Parathyroid adenoma (tissue), 2 donors: ENCODE data around the gene LONRF3.

Source experiments
- H2AFZ ChIP-seq: fragments of 300-600 bp; sonication (generic); one replicate; pipeline ENCODE4 v1.7.0; 2017; ENCODE audit warnings: antibody characterized with exemption, mild to moderate bottlenecking
- H3K27ac ChIP-seq: fragments of 300-600 bp; sonication (generic); one replicate; pipeline ENCODE4 v1.7.0; 2017
- H3K27me3 ChIP-seq: fragments of 300-600 bp; sonication (generic); one replicate; pipeline ENCODE4 v1.7.0; 2017; ENCODE audit warnings: low read length; ENCODE audit not compliant: control insufficient read depth, insufficient read depth
- H3K36me3 ChIP-seq: fragments of 300-600 bp; sonication (generic); one replicate; pipeline ENCODE4 v1.7.0; 2017; ENCODE audit warnings: low read length; ENCODE audit not compliant: control insufficient read depth, insufficient read depth
- H3K4me1 ChIP-seq: fragments of 300-600 bp; sonication (generic); one replicate; pipeline ENCODE4 v1.7.0; 2017; ENCODE audit warnings: control low read depth
- H3K4me2 ChIP-seq: fragments of 300-600 bp; sonication (generic); one replicate; pipeline ENCODE4 v1.7.0; 2017; ENCODE audit warnings: low read length
- H3K4me3 ChIP-seq: fragments of 300-600 bp; sonication (generic); one replicate; pipeline ENCODE4 v1.7.0; 2017; ENCODE audit warnings: low read depth, low read length
- H3K79me2 ChIP-seq: fragments of 300-600 bp; sonication (generic); one replicate; pipeline ENCODE4 v1.7.0; 2017; ENCODE audit warnings: control low read depth
- H3K9ac ChIP-seq: fragments of 300-600 bp; sonication (generic); one replicate; pipeline ENCODE4 v1.7.0; 2017; ENCODE audit warnings: mild to moderate bottlenecking
- H3K9me3 ChIP-seq: fragments of 300-600 bp; sonication (generic); one replicate; pipeline ENCODE4 v1.7.0; 2017; ENCODE audit warnings: low read length; ENCODE audit not compliant: control insufficient read depth
- CTCF ChIP-seq: fragments of 300-600 bp; sonication (generic); IDR thresholded peaks from one replicate; pipeline ENCODE4 v1.7.0; 2017; ENCODE audit warnings: antibody characterized with exemption, mild to moderate bottlenecking
- donor health status: primary hyperparathyroidism.

Gene LONRF3

GRCh38 chrX:118965395-118965794 is 9.0 kb upstream of the LONRF3 start:
- Histone ChIP-seq H3K9me3 (no peaks in the 10 kb centered on the region), H3K36me3 (no peaks in the 10 kb centered on the region), H3K27ac (no peak overlapping the region), H3K27me3 (no peaks in the 10 kb centered on the region), H3K9ac (no peak overlapping the region), H2AFZ (no peak overlapping the region), H3K4me2 (no peak overlapping the region), H3K4me3 (no peak overlapping the region), H3K79me2 (no peaks in the 10 kb centered on the region), H3K4me1 (no peaks in the 10 kb centered on the region)
- no peak for TF ChIP-seq CTCF

GRCh38 chrX:118968031-118968430 is 6.4 kb upstream of the LONRF3 start:
- H3K36me3 ChIP-seq, result no peaks in the 10 kb centered on the region
- H3K4me1 ChIP-seq, result no peaks in the 10 kb centered on the region
- no peak overlapping the region for H3K4me3 ChIP-seq
- H3K27me3 ChIP-seq, result no peaks in the 10 kb centered on the region
- no peak overlapping the region for H2AFZ ChIP-seq
- H3K9me3 ChIP-seq, result no peaks in the 10 kb centered on the region
- no peak overlapping the region for H3K27ac ChIP-seq
- H3K4me2 ChIP-seq, result no peak overlapping the region
- no peaks in the 10 kb centered on the region for H3K79me2 ChIP-seq
- no peak overlapping the region for H3K9ac ChIP-seq
- TF ChIP-seq CTCF, result no peak

GRCh38 chrX:118971552-118971951 is 2.9 kb upstream of the LONRF3 start:
- Histone ChIP-seq H3K9me3 (no peaks in the 10 kb centered on the region), H3K9ac (no peak overlapping the region), H3K36me3 (no peaks in the 10 kb centered on the region), H3K4me1 (no peaks in the 10 kb centered on the region), H3K4me2 (no peak overlapping the region), H2AFZ (no peak overlapping the region), H3K27me3 (no peaks in the 10 kb centered on the region), H3K27ac (no peak overlapping the region), H3K4me3 (no peak overlapping the region), H3K79me2 (no peaks in the 10 kb centered on the region)
- no peak for TF ChIP-seq CTCF

- H3K4me1 ChIP-seq, result no peaks in the 10 kb centered on the region
These were observed 880 bp upstream of the LONRF3 start for GRCh38 chrX:118973389-118974087.

More at GRCh38 chrX:118973389-118974087, 880 bp upstream of the LONRF3 start:
- Histone ChIP-seq H3K36me3 (no peaks in the 10 kb centered on the region), H3K79me2 (no peaks in the 10 kb centered on the region), H3K4me3 (peak overlapping the region; percentile 53), H2AFZ (no peak overlapping the region), H3K27me3 (no peaks in the 10 kb centered on the region), H3K27ac (no peak overlapping the region), H3K9me3 (no peaks in the 10 kb centered on the region), H3K4me2 (peak overlapping the region; percentile 68), H3K9ac (no peak overlapping the region)
- no peak for TF ChIP-seq CTCF
